Neural progenitor cell (in vitro differentiated cells): ENCODE measurements around the gene FAM221B.

Experiments
- EZH2 ChIP-seq: fragments of 200-600 bp; sonication (generic); IDR thresholded peaks from 2 replicates; pipeline ENCODE4 v1.6.1; 2017; ENCODE audit warnings: antibody characterized with exemption, mild to moderate bottlenecking, moderate library complexity
- EZH2phosphoT487 ChIP-seq: fragments of 200-600 bp; sonication (generic); IDR thresholded peaks from 2 replicates; pipeline ENCODE4 v1.6.1; 2017; ENCODE audit warnings: antibody characterized with exemption
- TF ChIP-seq, protein P1 (sequence below): fragments of 200-600 bp; sonication (generic); IDR thresholded peaks from 2 replicates; pipeline ENCODE4 v1.5.1; 2017; ENCODE audit warnings: antibody characterized with exemption, mild to moderate bottlenecking

DNA sequence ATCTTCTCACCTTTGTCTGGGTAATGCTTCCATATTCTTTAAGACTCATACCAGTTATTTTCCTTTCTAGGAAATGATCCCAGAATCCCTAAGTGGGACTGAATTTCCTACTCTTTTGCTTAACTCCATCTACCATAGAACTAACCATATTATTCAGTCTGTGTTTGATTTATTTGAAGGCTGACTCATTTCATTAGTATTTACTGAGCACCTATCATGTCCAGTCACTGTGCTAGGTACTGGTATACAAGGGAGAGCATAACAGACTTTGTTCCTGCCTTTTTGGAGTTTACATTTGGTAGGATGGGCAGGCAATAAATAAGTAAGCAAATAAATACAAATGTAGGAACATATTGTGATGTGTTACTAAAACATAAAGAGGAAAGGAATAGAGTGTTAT lies 32.8 kb downstream of the FAM221B start:
- TF ChIP-seq, protein P1, sequence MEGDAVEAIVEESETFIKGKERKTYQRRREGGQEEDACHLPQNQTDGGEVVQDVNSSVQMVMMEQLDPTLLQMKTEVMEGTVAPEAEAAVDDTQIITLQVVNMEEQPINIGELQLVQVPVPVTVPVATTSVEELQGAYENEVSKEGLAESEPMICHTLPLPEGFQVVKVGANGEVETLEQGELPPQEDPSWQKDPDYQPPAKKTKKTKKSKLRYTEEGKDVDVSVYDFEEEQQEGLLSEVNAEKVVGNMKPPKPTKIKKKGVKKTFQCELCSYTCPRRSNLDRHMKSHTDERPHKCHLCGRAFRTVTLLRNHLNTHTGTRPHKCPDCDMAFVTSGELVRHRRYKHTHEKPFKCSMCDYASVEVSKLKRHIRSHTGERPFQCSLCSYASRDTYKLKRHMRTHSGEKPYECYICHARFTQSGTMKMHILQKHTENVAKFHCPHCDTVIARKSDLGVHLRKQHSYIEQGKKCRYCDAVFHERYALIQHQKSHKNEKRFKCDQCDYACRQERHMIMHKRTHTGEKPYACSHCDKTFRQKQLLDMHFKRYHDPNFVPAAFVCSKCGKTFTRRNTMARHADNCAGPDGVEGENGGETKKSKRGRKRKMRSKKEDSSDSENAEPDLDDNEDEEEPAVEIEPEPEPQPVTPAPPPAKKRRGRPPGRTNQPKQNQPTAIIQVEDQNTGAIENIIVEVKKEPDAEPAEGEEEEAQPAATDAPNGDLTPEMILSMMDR: no peak
- no peak for TF ChIP-seq EZH2
- no peak for TF ChIP-seq EZH2phosphoT487
